Dermis microvascular lymphatic vessel endothelial cell (primary cell): Measurements from ENCODE around the gene FGF22. TPM values are rescaled to one million over a fixed set of nuclear protein-coding genes. Genes with fewer than 3 reads are reported as not detected.
"Not testable (repeated sequence)": the region's sequence is repeated elsewhere in the genome, so short reads cannot be mapped to it uniquely, and the experiment has no call there.

Source experiments
- DNase-seq, 2 donors: peaks; one replicate each; pipeline versions ENCODE4 v3.0.0 to v3.0.0-alpha.2; 2010; ENCODE audit warnings: low read depth in 2 of 2
- total RNA-seq: library from RNA; depleted of rRNA; stranded (reverse); fragments of >200 nt; gene quantifications from 2 replicates; pipeline ENCODE4 v1.2.1, GENCODE V29; 2014

FGF22 gene
- total RNA-seq, 1 donor from 2014 or later, result not detected

DNA sequence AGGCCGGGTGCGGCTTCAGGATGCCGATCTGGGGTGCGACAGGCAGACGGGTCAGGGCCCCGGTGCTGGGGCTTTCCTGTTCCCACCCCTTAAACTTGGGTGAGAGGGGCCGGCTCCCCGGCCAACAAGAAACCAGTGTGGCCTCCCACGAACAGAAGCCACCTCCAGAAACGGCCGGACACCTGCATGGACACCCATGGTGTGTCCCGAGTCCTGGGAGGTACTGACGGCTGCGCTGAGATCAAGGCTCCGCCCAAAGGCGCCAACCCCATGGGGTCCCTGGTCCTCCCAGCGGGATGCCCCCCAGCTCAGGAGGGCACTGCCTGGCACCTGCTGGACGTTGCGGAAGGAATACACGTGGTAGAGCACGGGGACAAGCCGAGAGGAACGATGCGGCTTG lies 17.9 kb upstream of the FGF22 start:
- no peak for DNase-seq

DNA sequence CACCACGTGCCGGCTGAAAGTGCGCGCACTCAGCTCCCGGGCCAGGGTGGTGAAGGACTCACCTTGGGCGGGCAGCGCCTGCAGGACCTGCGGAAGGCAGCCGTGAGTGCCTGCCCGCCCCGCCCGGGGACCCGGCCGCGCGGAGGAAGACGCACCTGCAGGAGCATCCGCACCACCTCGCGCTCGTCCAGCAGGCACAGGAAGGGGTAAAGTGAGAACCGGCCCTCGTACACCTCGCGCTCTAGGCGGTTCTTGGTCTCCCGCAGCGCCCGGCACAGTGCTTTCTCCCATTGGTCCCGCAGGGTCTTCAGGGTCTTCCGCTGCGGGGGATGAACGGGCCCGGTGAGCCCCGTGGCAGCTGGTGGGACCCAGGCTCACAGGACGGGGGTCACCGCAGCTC lies 17.0 kb upstream of the FGF22 start:
- DNase-seq, result no peak

DNA sequence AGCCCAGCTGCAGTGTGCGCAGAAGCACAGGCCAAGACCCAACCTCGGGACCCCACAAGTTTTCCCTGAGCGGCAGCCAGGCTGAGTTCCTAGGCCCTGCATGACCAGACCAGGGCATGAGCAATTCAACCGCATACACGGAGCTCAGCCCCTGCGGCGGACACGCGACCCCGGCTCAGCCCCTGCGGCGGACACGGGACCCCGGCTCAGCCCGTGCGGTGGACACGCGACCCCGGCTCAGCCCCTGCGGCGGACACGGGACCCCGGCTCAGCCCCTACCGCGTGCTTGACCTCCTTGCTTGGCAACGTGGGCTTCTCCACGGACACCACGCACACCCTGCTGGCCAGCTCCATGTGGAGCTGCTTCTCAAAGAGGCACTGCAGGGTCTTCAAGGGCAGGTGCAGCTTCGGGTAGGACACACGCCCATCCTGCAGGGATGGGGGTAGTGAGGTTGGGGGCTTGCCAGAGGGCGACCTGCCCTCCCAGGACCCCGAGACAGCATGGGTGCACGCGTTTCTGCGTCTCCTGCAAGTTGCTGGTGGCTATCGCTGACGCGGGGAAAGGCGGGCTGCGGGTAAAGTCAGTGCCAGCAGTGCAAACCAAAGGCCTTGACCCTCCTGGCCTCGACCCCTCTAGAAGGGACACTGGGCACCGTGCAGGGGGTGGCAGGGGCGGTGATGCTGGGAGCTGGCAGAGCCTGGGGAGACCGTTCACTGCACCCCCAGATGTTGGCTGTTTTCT lies 16.3 kb upstream of the FGF22 start:
- no peak for DNase-seq

DNA sequence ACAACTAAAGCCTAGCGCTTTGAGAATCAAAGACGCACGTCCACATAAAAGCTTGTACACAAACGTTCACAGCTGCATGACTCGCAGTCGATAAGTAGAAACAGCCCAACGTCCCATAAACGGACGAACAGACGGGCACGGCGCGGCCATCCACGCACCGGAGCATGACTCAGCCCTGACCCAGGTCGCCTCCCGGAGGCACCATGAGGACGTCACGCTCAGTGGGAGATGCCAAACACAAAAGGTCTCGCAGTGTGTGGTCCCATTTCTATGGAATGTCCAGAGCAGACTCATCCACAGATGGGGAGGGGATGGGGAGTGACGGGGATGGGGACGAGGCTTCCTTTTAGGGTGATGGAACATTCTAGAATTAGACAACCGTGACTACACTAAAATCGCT lies 15.7 kb upstream of the FGF22 start:
- DNase-seq, result peak in 1 of 2 donors; percentile 47

DNA sequence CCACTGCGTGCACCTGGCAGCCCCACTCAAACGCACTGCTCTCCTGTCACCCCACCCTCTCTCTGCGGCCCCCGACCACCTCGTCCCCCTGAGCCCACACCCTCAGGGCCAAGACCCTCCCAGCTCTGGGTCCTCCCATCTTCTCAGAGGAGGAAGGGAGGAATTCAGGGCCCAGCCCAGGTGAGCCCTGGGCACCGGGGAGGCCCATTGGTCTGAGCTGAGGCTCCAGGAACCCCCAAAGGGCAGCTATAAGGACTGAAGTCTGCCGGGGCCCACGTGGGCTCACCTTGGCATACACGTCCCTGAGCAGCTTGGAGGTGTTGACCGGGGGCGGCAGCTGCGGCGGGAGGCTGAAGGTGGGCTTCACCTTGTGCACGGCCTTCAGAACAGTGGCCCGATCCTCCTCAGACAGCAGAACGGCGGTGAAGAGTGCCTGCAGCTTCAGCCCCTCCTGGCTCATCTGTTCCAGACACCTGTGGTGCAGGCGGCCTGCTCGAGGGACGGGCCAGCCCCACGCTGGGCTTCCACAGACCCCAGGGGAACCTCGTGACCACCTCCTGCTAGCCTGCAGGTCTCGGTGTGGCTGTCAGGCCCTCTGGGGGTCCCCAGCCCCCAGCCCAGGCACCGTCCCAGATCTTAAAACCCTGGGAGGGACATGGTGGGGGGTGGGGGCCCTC lies 15.1 kb upstream of the FGF22 start:
- no peak for DNase-seq

DNA sequence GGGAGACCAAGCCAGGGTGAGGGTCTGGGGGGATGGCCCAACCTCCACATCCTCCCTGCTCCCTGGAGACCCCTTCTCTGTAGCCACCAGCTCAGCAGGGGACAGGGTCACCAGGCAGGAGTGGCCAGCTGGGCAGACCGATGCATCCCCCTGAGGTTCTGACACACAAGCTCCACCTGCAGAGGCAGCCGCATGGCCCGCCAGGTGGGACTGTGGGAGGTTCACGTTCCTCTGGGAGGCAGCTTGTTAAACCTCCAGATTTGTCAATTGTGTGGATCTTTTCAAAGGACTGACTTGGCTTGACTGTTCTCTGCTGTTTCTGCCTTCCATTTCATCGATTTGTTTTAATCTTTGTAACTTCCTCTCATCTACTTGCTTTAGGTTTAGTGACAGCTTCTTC lies 14.4 kb upstream of the FGF22 start:
- DNase-seq, result no peak

DNA sequence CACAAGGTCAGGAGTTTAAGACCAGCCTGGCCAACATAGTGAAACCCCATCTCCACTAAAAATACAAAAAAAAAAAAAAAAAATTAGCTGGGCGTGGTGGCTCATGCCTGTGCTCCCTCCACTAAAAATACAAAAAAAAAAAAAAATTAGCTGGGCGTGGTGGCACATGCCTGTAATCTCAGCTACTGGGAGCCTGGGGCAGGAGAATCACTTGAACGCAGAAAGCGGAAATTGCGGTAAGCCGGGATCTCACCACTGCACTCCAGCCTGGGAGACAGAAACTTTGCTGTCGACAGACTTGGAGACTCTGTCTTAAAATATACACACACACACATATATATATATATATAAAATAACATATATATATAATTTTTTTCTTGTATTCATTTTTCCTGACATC lies 13.1 kb upstream of the FGF22 start:
- not testable (repeated sequence) for DNase-seq

DNA sequence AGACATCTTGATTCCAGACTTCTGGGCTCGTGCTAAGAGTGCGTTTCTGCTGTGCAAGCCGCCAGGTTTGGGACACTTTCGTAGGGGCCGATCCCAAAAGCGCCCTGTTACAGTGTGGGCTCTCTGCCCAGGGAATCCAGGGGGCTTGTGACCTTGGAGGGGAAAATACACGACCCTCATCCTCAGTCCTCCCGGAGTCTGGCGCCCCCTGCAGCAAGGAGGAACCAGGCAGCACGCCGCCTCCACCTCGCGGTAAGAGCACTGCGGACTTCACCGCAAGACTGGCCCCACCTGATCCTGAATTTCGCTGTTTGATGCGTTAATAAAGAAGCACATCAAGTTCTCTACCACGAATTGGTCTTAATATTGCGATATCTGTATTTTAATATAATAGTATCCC lies 11.5 kb upstream of the FGF22 start:
- DNase-seq, result no peak

DNA sequence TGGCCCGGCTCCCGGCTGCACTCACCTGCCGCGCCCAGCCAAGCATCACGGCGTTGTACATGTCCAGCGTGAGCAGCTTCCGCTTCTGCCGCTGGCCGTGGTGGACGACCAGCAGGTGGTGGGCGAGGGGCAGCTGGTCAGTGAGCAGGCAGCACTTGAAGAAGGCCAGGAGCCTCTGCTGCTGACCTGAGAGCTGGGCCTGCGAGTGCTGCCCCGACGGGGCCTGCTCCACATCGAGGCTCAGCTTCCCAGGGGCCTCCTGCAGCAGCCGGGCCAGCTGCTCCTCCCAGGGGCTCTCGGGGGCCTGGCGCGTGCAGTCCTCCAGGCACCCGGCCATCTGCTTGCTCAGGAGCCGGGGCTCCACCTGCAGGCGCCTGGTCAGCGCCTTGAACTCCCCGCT lies 10.2 kb upstream of the FGF22 start:
- not testable (repeated sequence) for DNase-seq

DNA sequence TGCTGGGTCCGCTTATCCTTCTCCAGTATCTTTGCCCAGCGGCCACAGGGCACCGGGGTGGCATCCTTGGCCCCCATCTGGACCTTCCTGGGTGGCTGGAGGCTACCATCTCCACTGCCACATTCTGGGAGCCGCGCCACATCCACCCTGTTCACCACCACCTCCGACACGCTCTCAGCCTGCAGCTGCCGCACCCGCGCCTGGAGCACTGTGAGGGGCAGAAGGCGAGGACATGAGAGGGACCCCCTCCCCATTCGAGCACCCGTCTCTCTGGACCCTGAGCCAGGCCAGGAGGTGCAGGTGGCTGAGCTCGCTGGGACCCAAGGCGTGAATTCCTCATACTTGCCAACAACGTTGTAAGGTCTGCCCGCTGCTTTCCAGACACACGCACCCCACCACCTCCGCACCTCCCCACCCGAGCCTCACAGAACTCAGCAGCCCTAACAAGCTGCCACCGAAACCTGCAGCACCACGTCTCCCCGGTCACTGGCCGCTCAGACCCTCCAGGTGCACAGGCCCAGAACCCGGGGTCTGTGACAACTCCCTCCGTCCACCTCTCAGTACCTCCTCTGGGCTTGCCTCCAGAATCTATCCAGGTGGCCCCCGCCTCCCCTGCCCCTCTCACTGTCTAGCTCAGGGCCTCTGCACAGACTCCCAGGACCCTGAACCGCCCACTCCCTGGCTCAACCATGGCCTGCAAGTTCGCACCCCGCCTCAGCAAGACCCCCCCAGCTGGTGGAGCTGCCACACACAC lies 9.5 kb upstream of the FGF22 start:
- DNase-seq, result no peak

DNA sequence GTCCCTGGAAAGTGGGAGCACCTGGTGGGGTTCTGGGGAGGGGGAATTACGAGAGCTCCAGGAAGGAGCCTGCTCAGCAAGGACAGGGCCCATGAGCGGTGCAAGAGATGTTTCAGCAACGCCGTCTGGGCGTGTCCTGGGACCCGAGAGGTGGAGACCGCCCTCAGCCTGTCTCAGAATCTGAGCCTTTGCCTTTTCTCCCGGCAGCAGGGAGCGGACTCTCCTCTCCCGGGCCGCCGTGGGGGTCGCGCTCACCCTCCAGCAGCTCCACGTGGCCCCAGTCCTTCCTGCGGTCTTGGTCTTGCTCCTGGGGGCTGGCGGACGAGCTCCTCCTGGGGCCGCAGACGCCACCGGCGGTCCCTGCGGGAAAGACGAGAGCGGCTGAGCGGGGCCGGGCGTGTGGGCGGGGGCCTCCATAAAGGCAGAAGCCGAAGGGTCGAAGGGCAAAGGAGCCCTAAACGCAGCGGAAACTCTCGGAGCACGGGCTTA lies 7.1 kb upstream of the FGF22 start:
- DNase-seq, result peak in 1 of 2 donors; percentile 26

DNA sequence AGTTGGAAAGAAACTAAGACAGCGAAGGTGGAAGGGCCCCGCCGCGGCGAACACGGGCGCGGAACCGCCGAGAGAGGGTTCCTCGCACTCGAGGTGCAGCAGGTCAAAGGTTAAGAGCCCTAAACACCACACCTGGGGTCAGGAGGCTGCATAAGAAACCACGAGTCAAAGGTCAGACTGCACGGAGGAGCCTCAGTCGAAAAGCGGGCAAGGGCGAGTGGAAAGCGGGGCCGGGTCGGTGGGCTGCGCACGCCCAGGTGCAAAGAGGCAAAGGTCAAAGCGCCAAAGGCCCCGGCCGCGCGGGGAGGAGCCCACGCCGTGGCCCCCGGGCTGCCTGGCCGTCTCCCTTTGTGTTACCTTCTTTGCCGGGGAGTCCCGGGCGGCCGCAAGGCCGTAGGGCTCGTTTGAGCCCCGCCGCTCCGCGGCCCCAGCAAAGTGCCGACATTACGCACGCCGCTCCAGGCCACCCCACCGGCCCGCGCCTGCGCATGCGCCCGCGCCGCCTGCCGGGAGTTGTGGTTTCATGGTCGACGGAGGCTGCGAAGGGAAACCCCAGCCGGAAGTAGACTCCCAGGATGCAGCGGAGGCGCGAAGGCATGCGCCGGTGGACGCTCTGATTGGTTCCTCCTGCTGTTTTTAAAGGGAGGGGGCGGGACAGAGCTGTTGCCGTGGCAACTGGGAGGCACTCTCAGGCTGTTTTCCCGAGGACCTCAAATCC lies 6.5 kb upstream of the FGF22 start, which contains the start of gene POLRMT:
Gene POLRMT, minus strand, starts transcription at position 470 of the 718 bp plus-strand sequence. Its CDS starts 25 bp downstream, at position 445.
- DNase-seq, result peak; percentile 97 to 98

DNA sequence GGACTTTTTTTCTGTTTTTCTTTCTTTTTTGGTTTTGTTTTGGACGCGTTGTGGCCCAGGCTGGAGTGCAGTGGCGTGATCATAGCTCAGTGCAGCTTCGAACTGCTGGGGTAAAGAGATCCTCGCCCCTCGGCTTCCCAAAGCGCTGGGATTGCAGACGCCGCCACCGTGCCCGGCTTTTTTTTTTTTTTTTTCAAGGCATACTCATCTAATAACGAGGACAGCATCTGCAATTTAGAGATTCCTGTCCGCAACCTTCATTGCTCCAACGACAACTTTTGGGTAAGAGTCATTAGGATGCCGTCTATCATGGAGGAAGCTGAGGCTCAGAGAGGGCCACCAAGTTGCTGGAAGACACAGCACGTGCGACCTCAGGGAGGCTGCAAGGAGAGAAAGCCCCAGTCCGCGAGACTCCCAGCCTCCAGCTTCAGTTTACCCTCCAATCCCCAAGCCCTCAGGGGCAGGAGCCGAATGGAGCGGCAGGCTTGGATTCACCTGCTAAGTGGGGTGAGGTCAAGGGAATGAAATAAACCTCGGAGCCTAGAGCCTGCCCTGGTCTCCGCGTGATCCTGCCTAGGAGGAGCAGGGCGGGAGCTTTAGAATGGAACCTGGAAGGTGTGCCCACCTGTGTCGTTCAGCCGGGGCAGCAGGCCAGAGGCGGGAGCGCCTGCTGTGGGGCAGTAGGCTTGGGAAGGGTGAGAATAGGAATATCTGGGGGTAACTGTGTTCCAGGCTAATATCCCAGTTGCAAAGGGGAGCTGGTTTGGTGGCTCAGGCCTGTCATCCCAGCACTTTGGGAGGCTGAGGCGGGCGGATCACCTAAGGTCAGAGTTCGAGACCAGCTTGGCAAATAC lies 5.7 kb upstream of the FGF22 start:
- DNase-seq, result no peak

DNA sequence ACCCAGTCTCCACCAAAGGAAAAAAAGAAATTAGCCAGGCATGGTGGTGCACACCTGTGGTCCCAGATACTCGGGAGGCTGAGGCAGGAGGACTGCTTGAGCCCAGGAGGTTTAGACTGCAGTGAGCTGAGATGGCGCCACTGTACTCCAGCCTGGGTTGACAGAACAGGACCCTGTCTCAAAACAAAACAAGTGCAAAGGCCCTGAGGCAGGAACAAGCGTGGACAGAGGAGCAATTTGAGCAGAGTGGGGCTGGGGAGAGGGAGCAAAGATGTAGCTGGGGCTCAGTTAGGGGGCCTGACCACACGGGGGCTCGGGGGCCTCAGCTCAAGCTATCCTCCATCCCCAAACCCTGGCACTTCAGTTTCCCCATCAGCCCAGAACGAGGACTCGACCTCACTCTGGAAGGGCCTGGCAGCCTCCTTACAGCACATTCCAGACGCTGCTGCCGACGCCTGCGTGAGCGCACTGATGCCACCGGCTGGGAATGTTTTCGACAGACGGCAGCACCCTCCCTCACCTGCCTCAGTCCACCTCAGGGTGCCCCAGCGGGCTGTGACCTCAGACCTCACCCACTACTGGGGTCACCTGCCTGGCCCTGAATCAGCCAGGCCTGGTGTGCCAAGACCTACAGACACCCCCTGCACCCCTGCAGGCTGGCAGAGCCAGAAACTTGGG lies 4.6 kb upstream of the FGF22 start:
- no peak for DNase-seq

DNA sequence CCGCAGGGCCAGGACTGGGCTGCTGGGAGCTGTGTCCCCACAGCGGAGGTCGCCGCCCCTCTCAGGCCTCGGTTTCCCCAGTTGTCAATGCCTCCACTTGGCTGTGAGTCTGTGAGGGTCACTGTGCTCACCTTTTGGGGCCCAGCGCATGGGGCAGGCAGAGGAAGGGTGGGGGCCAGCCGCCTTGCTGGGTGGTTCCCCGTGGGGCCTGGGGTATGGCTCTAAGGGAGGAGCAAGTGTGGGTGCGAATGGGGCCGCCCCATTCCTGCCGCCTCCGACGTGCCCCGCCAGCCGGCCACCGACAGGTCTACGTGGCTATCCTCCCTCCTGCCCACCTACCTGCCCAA lies 800 bp upstream of the FGF22 start:
- no peak for DNase-seq

DNA sequence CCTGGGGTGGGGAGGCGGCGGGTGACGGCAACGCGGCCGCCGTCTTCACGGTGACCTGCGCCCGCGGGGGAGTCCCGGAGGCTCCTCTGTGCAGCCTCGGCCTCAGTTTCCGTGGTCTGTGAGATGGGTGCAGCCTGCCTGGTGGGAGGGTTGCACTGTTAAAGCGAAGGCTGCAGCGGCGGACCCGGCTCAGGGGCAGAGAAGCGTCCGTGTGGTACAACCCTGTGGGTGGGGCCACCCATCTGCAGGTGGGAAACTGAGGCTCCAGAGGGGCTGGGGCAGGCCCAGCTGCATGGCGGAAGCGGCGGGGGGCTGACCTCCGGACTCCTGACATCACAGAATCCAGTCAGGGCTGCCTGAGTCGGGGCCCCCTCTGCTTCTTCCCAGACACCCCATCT lies 481 bp downstream of the FGF22 start:
- no peak for DNase-seq

DNA sequence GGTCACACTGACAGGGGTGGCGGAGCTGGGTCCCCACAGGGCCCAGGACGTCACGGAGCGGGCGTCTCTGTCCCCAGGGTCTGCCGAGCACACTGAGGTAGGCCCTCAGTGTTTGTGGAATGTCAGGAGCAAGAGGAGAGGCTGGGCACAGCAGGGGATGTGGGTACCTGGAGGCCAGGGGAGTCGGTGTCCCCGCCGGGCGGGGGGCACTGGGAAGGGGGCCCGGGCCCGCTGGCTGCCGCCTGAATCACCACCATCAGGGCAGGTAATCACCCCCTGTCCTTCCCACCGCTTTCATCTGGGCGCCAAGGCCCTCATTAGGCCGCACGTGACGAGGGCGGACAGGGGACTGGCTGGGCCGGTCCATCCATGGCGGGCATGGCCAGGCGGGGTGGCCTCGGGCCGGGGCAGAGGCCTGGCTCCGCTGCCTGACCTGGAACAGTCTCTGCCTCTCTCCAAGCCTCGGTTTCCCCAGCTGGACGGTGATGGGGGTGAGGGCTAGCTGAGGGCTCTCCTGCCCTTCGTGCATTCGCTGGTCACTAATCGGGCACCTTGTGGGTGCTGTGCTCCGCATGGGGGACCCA lies 1.0 kb downstream of the FGF22 start:
- no peak for DNase-seq

DNA sequence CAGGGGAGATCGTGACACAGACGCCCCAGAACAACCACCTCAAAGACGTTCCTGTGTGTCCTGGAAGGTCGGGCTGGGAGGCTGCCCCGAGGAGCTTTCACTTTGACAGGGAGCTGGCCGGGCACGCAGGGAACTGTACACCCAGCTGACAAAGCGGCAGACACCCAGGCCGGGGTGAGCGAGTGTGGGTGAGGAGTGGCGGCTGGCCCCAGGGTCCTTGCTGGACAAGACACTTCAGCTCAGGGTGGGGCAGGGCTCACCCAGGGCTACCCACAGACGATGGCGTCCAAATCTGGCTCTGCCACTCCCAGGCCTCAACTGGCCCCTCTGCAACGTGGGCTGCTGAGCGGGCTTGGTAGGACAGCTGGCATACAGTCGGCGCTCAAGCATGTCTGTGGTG lies 2.0 kb downstream of the FGF22 start:
- DNase-seq, result no peak

DNA sequence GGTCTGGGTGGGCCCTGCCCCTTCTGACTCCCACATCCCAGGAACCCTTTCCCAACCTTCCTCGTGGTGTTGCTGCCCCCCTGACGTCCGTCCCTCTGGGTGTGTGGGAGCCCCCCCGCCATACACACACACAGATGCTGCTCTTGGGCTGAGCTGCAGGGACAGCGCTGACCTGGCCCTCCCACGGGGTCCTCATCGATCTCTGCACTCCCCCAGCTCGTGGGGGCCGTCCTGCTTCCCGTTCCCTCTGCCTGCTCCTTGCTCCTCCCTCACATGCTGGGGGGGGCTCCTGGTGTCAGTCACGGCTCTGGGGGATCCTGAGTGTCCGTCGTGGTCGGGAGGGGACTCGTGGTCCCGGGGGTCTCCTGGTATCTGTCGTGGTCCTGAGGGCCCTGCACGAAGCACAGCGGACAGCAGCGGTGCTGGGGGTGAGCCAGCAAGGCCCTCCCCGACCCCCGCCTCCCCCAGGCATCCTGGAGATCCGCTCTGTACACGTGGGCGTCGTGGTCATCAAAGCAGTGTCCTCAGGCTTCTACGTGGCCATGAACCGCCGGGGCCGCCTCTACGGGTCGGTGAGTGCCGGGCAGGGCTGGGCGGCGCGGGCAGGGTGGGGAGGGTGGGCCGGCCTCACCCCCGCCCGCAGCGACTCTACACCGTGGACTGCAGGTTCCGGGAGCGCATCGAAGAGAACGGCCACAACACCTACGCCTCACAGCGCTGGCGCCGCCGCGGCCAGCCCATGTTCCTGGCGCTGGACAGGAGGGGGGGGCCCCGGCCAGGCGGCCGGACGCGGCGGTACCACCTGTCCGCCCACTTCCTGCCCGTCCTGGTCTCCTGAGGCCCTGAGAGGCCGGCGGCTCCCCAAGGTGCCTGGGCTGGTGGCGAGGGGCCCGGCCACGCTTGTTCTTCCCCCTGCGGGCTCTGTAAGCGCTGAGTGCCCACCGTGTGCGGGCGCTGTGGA lies 3.4 kb downstream of the FGF22 start:
- DNase-seq, result no peak
